Liver (tissue), 3 donors: ENCODE data around the gene MS4A8.

Source experiments
- SP1 ChIP-seq: IDR thresholded peaks from 2 replicates; pipeline ENCODE4 v1.6.1; 2018; ENCODE audit warnings: antibody characterized with exemption, mild to moderate bottlenecking
- TAF1 ChIP-seq: conservative IDR thresholded peaks from 2 replicates; pipeline ENCODE4 v1.6.1; 2016; ENCODE audit warnings: antibody characterized with exemption, mild to moderate bottlenecking
- YY1 ChIP-seq: IDR thresholded peaks from 2 replicates; pipeline ENCODE4 v1.6.1; 2016; ENCODE audit warnings: antibody characterized with exemption, mild to moderate bottlenecking
- TF ChIP-seq, protein P1 (sequence below): fragments of 150-350 bp; IDR thresholded peaks from 2 replicates; pipeline ENCODE4 v1.5.1; 2017; ENCODE audit warnings: improper control_type of control experiment, low read depth, low read length; ENCODE audit not compliant: missing input control
- TF ChIP-seq, protein P2 (sequence below): IDR thresholded peaks from 2 replicates; pipeline ENCODE4 v1.6.1; 2016; ENCODE audit warnings: antibody characterized with exemption
- donor health status: healthy.
- donor health status: healthy.

DNA sequence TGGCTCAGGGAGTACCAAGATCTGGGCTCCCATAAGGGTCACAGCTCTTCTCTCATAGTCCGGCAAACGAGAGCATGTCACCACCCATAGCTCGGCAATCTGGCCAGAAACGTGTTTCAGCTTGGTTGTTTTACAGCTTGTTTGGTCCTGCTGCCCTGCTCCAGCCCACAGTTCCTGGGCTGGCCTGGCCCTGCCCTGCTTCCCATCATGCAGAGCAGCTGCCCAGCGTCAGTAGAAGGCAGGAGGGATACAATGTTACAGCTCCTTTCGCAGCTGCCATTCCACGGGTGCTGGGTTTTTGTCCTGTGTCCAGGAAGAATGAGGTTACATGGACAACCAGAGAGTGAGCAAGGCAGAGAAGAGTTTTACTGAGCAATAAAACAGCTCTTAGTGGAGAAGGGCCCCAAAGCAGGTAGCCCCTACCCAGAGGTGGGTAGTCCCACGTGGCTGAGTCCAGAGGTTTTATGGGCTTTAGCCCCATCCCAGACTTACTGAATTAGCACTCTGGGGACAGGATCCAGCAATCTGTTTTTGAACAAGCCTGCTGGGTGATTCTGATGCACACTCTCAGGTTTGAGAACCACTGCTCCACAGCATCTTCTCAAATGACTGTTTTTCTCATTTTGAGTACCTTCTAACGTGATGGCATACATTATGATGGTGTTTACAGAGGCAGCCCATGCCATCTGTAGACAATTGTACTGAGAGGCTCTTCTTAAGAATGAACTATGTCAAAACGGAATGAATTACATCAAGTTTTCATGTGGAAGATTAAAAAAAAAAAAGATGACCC lies 19.3 kb downstream of the MS4A8 start:
- TF ChIP-seq, protein P1, sequence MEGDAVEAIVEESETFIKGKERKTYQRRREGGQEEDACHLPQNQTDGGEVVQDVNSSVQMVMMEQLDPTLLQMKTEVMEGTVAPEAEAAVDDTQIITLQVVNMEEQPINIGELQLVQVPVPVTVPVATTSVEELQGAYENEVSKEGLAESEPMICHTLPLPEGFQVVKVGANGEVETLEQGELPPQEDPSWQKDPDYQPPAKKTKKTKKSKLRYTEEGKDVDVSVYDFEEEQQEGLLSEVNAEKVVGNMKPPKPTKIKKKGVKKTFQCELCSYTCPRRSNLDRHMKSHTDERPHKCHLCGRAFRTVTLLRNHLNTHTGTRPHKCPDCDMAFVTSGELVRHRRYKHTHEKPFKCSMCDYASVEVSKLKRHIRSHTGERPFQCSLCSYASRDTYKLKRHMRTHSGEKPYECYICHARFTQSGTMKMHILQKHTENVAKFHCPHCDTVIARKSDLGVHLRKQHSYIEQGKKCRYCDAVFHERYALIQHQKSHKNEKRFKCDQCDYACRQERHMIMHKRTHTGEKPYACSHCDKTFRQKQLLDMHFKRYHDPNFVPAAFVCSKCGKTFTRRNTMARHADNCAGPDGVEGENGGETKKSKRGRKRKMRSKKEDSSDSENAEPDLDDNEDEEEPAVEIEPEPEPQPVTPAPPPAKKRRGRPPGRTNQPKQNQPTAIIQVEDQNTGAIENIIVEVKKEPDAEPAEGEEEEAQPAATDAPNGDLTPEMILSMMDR: no peak
- TF ChIP-seq SP1 (no peak), TAF1 (no peak), YY1 (no peak)
- TF ChIP-seq, protein P2, sequence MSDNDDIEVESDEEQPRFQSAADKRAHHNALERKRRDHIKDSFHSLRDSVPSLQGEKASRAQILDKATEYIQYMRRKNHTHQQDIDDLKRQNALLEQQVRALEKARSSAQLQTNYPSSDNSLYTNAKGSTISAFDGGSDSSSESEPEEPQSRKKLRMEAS: no peak
